Measurements from ENCODE around the gene BANP.
"Not testable (repeated sequence)": the region's sequence is repeated elsewhere in the genome, so short reads cannot be mapped to it uniquely, and the experiment has no call there.

Gene BANP

DNA sequence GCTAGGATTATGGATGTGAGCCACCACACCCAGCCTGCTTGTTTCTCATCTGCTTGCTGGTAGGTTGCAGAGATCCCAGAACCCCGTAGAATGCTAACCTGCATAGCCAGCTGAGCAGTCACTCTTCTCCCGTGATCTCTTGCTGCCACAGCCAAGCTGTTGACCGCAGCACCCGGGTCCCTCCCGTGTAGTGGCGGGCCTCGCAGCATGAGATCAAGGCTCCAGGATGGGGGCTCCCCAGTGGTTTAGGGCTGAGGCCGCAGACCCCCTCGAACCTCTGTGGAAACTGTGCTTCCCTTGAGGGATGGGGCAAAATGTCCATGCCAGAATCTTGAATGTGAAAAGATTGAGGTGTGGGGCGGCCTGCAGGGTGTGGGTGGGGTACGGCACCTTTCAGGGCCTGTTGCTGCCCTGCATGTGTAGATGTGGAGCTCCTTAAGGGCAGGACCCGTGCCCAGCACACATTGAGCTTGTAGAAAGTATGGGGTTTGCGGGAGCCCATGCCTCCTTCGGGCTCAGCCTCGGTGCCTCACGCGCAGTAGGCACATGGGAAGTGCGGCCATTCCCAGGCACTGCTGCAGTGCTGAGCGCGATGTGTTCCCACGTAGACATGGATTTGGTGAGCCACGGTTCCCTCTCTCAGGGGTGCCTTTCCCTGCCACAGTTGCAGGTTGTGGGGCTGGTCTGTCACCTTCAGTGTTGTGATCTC, 99.9 kb downstream of the BANP start:
- DNase-seq (ENCODE audit: low read depth), result no peak

DNA sequence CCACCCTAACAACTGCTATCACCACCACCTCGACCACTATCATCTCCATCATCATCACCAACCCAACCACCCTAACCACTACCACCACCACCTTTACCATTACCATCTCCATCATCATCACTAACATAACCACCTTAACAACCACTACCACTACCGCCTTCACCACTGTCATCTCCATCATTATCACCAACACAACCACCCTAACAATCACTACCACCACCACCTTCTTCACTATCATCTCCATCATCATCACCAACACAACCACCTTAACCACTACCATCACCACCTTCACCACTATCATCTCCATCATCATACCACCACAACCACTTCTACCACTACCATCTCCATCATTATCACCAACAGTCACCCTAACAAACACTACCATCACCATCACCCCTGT, 101.4 kb downstream of the BANP start:
- no peak for DNase-seq (ENCODE audit: low read depth)

DNA sequence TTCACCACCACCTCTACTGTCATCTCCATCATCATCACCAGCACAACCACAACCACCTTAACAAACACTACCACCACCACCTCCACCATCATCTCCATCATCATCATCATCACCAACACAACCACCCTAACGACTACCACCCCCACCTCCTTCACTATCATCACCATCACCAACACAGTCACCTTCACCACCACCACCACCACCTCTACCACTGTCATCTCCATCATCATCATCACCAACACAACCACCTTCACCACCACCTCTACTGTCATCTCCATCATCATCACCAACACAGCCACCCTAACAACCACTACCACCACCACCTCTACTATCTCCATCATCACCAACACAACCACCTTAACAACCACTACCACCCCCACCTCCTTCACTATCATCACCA, 102.2 kb downstream of the BANP start:
- not testable (repeated sequence) for DNase-seq (ENCODE audit: low read depth)

DNA sequence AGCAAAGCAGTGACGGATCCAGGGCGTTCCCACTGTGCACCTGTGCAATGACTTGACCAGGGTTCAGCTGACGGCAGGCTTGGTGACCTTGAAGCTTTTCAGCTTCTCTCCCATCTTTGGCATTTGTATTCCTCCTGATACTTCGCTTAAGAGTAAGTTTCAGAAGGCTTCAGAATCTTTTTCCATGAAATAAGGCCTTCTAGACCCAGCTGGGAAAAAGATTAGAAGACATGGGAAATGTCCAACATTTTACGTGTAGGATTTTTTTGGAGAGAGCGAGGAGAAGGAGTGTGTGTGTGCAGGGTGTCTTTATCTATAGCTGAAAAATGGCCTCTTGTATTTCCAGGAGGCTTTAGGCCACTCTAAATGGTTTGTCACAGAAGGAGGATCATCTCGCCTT, 104.1 kb downstream of the BANP start:
- DNase-seq (ENCODE audit: low read depth), result no peak

DNA sequence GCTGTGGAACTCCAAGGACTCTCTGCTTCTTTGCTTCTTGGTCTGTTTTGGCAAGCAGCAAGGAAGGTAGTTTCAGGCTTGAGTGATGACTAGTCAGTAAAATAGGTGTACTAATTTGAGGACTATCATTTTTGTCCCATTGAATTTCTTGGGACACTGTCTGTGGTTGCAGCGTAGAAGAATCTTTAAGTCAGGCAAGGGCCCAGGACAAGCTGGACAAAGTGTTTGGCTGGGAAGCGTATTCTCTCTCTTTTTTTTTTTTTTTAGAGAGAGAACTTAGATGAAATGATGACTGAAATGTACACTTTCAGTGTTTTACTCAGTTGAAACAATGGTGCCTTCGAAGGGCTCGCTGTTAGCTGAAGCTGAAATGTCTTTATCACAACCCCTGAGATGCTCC, 105.0 kb downstream of the BANP start:
- DNase-seq (ENCODE audit: low read depth), result no peak

DNA sequence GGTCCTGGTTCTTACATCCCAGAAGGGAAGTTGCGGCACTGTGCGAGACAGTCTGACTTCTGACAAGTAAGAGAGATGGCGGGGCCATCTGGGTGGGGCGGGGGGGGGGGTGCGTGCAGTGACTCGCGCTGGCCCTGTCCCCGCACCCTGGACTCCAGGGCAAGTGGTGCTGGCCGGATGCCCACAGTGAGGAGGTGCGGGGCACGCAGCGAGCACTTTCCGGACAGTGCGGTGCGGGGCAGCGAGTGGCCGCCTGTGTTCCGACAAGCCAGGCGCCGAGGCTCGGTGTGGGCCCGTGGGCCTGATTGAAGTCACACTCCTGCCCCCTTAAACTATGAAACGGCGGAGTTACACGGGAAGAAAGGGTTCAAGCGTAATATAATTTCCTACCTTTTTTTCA, 106.4 kb downstream of the BANP start:
- no peak for DNase-seq (ENCODE audit: low read depth)

DNA sequence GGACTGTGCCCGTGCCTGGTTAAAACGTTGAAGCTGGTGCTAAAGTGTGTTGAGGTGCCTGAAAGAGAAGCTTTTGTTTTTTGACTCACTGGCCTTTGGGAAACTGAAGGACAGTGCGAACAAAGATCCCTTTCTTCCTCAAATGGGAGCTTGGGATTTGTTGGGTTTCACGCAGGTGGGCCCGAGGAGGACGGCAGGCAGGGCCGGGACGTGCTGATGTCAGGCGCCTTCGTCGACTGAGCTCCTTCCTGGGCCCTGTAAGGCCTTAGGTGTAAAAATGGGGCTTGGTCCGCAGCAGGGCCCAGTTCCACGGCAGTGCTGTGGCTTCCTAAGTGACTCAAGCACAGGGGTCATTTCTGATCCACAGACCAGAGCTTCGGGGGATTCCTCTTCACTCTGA, 106.9 kb downstream of the BANP start:
- no peak for DNase-seq (ENCODE audit: low read depth)

DNA sequence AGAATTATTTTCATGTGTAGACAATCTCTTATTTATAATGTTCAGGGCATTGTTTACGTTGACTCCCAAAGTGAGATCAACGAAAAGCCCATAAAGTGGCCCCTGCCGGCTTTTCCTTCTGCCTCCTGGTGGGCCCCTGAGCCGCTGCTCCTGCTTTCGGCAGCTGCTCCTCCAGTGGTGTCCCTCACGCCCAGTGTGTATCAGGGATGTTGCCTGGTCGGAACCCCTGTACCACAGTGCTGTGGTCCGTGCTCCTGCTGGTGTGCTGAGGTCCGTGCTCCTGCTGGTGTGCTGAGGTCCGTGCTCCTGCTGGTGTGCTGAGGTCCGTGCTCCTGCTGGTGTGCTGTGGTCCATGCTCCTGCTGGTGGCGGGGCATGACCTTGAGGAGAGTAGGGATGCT, 107.6 kb downstream of the BANP start:
- DNase-seq (ENCODE audit: low read depth), result no peak

DNA sequence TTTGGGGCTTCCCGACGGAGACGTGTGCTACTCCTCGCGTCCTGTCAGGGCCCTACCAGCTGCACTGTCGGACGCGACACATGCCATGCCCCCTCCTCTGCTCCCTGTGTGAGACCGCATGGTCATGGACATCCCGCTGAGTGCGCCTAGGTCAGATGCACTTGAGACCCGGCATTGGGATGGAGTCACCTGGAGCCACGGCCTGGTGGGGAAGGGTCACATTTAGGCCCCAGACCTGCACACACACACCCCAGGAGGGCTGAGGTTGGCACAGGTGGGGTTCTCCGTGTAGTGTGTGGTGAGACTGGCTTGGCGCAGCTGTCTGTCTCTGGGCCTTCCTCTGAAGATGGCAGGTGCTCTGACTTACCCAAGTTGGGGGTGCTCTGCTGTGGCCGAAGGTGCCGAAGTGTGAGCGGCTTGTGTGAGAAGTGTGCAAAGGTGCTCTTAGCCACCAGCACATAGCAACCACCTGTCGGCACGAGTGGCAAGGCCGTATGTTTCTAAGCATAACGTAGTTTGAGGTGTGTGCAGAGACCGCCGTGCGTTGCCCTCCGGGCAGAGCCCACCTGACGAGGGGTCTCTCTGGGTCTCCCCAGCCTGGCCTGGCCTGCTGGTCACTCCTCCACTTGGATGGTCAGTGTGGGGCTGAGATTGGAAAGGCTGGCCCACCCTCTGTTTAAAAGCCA, 108.6 kb downstream of the BANP start:
- no peak for DNase-seq (ENCODE audit: low read depth)

DNA sequence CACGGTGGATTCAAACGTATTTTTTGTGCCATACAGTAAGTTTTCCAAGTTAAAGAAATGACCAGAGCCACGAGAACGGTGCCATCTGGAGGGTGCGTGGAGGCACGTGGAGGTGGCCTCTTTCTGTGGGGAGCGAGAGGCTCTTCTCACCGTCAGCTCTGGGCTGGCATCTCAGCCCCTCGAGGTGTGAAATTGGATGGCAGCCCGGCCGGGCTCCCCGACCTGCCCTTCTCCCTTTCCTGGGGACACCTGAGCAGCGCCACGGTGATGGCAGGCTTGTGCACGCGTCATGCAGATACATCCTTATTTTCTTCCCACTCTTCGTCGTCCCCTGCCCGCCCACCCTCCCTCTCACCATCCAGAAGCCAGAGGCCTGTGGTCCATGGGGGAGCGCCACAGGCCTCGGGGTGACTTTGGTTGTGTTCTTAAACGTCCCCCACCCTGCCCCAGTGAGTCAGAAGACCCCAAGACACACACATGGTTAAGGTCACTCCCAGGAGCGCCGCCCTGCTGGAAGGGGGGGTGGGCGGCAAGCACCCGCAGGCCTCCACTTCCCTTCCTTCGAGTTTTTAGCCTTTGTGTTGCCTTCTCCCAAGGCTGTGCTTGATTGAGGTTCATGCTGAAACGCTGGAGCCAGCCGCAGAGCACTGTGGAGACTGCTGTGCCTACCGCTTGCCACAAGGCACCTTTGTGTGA, 109.4 kb downstream of the BANP start:
- no peak for DNase-seq (ENCODE audit: low read depth)

DNA sequence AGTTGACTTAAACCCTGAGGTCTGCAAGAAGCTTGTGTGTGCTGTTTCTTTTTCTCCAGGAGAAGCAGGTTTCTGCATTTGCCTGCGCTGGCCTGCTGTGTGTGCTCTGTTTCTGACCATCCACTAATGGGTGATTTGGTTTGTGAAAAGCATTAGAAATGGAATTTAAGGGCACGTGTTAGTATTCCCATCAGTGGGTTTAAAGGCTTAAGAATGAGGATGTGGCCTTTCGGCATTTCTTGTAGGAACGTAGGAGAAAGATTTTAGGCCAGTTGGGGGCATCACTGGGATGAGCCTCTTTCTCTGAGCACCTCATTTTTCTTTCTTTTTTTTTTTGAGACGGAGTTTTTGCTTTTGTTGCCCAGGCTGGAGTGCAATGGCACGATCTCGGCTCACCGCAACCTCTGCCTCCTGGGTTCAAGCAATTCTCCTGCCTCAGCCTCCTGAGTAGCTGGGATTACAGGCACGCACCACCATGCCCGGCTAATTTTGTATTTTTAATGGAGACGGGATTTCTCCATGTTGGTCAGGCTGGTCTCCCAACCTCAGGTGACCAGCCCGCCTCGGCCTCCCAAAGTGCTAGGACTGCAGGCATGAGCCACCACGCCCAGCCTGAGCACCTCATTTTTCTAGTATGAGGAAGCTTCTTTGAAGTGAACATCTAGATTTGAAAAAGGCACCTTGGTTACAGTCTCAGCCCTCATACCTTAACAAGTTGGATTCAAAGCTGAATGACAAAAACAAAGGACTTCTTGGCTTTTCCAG, 110.3 kb downstream of the BANP start:
- no peak for DNase-seq (ENCODE audit: low read depth)

DNA sequence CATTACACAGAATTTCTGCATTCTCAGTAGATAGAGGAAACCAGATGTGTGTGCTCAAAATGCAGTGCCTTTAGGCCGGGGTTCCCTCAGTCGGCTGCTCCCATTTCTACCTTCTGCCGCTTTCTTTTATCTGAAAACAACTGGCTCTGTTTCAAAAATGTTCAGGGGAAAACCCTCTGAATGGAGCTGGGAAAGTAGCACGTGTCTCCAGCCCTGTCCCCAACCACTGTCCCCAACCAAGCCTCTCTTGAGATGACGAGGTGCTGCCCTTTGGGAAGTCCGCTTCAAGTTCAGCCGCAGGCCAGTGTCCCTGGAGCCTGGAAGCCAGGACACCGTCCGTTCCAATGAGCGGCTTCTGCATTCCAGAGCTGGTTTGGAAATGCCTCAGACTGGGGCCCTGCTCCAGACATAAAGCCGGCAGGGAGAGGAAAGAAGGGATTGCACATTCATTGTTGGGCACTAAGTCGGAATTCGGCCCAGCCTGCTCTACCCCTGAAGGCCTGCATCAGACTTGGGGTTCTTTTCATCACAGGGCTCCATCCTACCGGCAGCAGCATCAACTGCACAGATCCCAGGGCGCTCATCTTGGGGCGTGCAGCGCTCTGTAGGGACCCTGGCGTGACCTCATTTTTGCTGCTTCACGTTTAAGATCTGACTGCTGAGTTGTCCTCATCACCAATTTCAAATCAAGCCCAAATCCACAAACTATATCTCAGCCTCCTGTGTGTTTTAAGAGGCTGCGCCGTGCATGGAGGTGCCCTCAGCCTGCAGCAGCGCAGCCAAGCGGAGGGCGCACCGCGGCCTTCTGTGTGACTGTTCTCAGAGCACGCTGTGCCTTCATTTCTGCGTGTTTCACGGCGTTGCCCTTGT, 111.3 kb downstream of the BANP start:
- no peak for DNase-seq (ENCODE audit: low read depth)

DNA sequence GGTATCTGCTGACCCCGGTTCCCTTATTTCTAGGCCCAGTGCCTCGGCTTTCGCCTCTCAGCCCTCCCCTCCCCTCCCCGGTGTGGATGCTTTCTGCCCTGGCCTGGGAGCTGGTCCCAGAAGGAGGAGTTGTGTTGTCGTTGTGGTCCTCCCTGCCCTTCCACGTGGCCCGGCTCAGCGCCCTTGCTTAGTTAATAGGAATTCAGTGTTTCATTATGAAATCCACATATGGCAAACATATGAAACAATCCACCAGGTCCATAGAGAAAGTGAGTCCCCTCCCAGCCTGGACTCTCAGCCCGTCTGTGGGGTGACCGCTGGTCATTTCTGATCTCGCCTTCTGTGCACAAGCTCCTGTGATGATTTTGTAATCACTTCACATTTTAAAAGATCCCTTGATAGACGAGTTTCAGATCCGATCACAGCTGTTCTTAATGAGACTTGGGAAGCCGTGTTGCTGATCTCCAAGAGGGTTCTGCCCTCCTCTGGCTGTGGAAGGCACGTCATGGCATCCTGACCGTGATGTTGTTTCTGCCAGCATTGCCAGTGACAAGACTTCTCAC, 112.1 kb downstream of the BANP start:
- no peak for DNase-seq (ENCODE audit: low read depth)

DNA sequence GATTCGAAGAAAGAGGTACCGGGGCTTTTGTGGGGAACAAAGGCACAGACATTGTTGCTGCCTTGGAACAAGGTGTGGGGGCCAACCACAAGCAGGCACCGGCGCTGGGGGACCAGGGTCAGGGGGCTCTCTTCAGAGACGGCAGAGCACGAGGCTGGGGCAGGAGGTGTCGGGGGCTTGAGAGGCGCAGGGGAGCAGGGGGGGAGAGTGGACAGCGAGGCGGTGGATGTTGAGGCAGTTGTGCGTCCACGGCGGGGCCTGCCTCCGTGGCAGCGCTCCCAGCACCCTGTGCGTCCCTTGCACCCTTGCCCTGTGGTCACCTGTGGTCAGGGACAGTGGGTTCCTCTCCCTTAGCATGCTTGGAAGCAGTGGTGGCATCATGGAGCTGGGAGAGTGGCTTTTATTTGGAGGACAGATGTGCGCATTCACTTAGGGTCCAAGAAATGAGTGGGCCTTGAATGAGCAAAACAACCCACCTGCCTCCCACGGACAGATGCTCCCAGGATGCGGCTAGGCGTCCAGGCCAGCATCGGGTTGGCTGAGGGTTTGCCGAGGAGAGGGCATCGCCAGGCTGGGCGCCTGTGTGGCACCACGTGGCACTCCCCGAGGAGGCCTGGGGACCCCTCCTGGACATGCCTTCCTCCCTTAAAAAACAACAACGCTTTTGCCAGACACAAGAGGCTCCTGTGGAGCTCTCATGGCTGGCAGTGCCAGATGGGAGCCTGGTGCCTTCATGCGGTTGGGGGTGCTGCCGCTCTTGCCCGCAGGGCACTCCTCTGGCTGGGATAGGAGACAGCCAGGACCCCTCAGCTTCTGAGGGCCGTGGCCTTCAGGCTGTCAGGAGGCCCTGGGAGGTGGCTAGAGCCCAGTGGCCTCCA, 113.0 kb downstream of the BANP start:
- no peak for DNase-seq (ENCODE audit: low read depth)

DNA sequence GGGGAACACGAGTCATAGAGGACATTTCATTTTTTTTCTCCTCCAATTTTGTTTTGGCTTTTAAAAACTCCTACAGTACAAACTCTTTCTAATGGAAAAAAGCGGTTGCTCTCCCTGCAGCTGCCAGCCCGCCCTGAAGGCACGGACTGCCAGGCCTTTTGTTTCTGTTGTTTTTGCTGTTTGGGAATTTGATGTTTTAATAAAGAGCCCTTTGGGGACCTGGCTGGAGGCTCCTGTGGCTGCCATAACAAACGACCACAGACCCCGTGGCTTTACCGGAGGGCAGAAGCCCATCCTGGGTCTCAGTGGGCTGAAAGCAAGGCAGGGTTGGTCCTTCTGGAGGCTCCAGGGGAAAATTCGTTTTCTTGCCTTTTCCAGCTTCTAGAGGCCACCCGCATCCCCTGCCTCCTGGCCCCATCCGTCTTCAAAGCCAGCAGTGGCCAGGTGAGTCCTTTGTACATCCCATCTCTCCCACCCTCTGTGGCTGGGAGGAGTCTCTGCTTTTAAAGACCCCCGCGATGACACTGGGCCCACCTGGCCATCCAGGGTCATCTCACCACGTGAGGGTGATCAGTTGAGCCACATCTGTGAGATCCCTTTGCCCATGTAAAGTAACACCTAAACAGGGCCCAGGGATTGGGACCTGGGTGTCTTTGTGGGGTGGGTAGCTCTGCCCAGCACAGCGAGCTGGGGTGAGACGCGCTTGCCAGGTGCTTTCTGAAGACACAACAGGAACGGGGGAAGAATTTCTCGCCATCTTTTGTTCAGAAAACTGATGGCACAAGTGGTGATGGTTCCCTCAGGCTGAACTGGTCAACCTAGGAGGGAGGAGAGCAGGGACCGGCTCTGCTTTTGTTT, 113.9 kb downstream of the BANP start:
- DNase-seq (ENCODE audit: low read depth), result no peak

DNA sequence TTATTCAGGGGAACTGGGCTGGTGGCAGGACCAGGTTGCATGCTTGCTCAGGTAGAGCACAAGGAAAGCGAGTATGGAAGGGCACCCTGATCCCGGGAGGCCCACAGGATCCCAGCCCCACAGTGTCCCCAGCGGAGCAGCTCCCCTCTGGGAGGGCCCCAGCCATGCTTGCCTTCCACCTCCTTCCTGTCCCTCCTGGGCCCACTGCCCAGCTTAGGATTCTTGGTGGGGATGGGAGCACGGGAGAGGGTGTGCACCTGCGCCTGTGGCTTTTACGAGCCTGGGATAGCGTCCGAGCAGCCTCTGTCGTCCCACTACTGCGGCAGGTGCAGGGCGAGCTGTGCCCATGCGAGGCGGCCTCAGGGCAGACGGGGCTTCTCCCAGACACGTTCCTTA, 114.5 kb downstream of the BANP start:
- no peak for DNase-seq (ENCODE audit: low read depth)

DNA sequence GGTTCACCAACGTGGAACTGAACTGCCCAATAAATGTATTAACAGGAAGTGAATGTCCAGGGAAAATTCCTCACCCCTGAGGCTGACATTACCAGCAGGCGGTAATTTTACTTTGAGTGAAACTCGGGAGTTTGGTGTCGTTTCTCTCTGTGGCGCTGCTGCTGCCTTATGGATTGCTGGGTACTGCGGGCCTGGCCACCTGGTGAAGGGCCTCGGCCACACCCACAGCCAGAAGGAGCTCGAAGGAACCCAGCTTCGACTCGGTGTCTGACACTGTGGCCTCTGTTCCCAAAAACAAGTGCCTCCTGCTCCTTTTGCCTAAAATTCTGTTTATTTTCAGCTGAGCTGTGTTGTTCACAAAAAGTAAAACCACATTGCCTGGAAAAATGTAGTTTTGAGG, 115.0 kb downstream of the BANP start:
- DNase-seq (ENCODE audit: low read depth), result no peak

DNA sequence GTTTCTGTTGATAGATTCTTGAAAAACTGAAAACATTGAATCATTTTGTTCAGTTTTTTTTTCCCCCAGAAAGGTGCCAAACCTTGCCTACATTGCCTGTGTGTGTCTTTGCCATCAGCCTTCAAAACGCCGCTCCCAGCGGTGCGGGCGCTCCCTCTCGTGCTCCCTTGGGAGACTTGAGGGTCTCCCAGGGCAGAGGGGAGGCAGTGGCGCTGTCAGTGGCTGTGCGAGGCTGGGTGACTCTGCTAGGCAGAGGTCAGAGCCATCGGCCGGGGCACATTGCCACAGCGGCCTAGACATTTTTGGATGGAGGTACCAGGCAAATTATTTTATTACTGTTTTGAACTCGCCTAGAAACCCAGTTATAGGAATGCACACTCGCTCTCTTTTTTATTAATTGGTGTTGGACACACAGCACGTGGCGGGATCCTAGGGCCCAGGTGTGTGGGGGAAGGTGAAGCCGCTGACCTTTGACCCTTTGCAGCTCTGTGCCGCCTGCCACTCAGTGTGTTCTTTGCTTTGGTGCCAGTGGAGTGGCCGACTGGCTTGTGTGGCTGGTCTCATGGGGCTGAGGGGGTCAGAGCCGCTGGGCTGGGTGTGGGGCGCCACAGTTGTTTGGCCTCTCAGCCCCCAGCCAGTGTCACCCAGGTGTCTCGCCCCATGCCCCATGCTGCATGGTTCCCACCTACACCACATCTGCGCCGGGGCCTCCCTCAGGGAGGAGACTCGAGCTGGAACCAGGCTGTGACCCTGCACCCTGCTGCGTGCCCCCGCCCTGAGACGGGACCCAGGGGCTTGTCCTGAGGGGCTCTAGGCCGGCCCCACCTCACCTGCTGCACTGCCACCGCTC, 115.7 kb downstream of the BANP start:
- DNase-seq (ENCODE audit: low read depth), result no peak
